ENCODE results near the gene NFE2L3. TPM values are rescaled to one million over a fixed set of nuclear protein-coding genes. Genes with fewer than 3 reads are reported as not detected.

The NFE2L3 gene
- total RNA-seq, 1 experiment from 2014 or later: 39.2 TPM

- no TSS peak for BruUV-seq (replicated peaks)
- Mint-ChIP-seq H3K9me3 (ENCODE audit: unreplicated experiment) (no peaks in the 10 kb centered on the region), H3K36me3 (ENCODE audit: insufficient read depth, unreplicated experiment) (peaks cover 12% of the 10 kb centered on the region), H3K4me3 (ENCODE audit: unreplicated experiment) (no peak overlapping the region), H3K27me3 (ENCODE audit: insufficient read depth, unreplicated experiment) (no peaks in the 10 kb centered on the region), H3K4me1 (ENCODE audit: low read depth, unreplicated experiment) (peaks cover 18% of the 10 kb centered on the region), H3K27ac (ENCODE audit: unreplicated experiment) (no peak overlapping the region)
- ChIA-PET CTCF (no interaction called here), POLR2A (no interaction called here)
- Histone ChIP-seq H3K4me1 (peaks cover 28% of the 10 kb centered on the region), H3K9me3 (no peaks in the 10 kb centered on the region), H3K4me3 (ENCODE audit: low read depth, low read length) (no peak overlapping the region), H3K36me3 (ENCODE audit: control insufficient read depth, insufficient read depth, low read length) (no peaks in the 10 kb centered on the region), H3K27me3 (replicated peaks; ENCODE audit: control insufficient read depth, insufficient read depth, low read length) (no peaks in the 10 kb centered on the region)
- no peak for DNase-seq
- no peak for TF ChIP-seq CTCF (IDR thresholded peaks at IDR 0.05; ENCODE audit: insufficient read depth in 1 of 2, low read depth in 1 of 2, low read length in 1 of 2, severe bottlenecking in 1 of 2, unreplicated experiment in 1 of 2)
- intact Hi-C loops (cut with micrococcal nuclease; ENCODE audit: unreplicated experiment): no loop called here
Observed at GRCh38 chr7:26169271-26169670, 17.3 kb downstream of the NFE2L3 start.

- H3K4me3 Mint-ChIP-seq (ENCODE audit: unreplicated experiment): no peak overlapping the region
- Histone ChIP-seq H3K4me3 (ENCODE audit: low read depth, low read length) (no peak overlapping the region), H3K27me3 (replicated peaks; ENCODE audit: control insufficient read depth, insufficient read depth, low read length) (no peaks in the 10 kb centered on the region), H3K9me3 (no peaks in the 10 kb centered on the region), H3K36me3 (ENCODE audit: control insufficient read depth, insufficient read depth, low read length) (no peaks in the 10 kb centered on the region), H3K4me1 (peaks cover 37% of the 10 kb centered on the region)
- peaks cover 12% of the 10 kb centered on the region for H3K36me3 Mint-ChIP-seq (ENCODE audit: insufficient read depth, unreplicated experiment)
- H3K9me3 Mint-ChIP-seq (ENCODE audit: unreplicated experiment): no peaks in the 10 kb centered on the region
- no peaks in the 10 kb centered on the region for H3K27me3 Mint-ChIP-seq (ENCODE audit: insufficient read depth, unreplicated experiment)
- BruUV-seq (replicated peaks): no TSS peak
- no peak for TF ChIP-seq CTCF (IDR thresholded peaks at IDR 0.05; ENCODE audit: insufficient read depth in 1 of 2, low read depth in 1 of 2, low read length in 1 of 2, severe bottlenecking in 1 of 2, unreplicated experiment in 1 of 2)
- H3K4me1 Mint-ChIP-seq (ENCODE audit: low read depth, unreplicated experiment): peaks cover 20% of the 10 kb centered on the region
- no peak for DNase-seq
- ChIA-PET CTCF (no interaction called here), POLR2A (no interaction called here)
- intact Hi-C loops (cut with micrococcal nuclease; ENCODE audit: unreplicated experiment): no loop called here
- H3K27ac Mint-ChIP-seq (ENCODE audit: unreplicated experiment): no peak overlapping the region
Observed at GRCh38 chr7:26170663-26171062, 18.7 kb downstream of the NFE2L3 start.

GRCh38 chr7:26171601-26172000 is 19.6 kb downstream of the NFE2L3 start:
- no peak overlapping the region for H3K4me3 Mint-ChIP-seq (ENCODE audit: unreplicated experiment)
- no TSS peak for BruUV-seq (replicated peaks)

More at GRCh38 chr7:26171601-26172000, 19.6 kb downstream of the NFE2L3 start:
- peaks cover 12% of the 10 kb centered on the region for H3K36me3 Mint-ChIP-seq (ENCODE audit: insufficient read depth, unreplicated experiment)
- CTCF ChIA-PET: no interaction called here
- intact Hi-C loops (cut with micrococcal nuclease; ENCODE audit: unreplicated experiment): no loop called here
- DNase-seq: no peak
- Histone ChIP-seq H3K36me3 (ENCODE audit: control insufficient read depth, insufficient read depth, low read length) (no peaks in the 10 kb centered on the region), H3K4me3 (ENCODE audit: low read depth, low read length) (no peak overlapping the region), H3K9me3 (no peaks in the 10 kb centered on the region), H3K4me1 (peaks cover 31% of the 10 kb centered on the region), H3K27me3 (replicated peaks; ENCODE audit: control insufficient read depth, insufficient read depth, low read length) (no peaks in the 10 kb centered on the region)
- H3K27ac Mint-ChIP-seq (ENCODE audit: unreplicated experiment): no peak overlapping the region
- H3K27me3 Mint-ChIP-seq (ENCODE audit: insufficient read depth, unreplicated experiment): no peaks in the 10 kb centered on the region
- no peak for TF ChIP-seq CTCF (IDR thresholded peaks at IDR 0.05; ENCODE audit: insufficient read depth in 1 of 2, low read depth in 1 of 2, low read length in 1 of 2, severe bottlenecking in 1 of 2, unreplicated experiment in 1 of 2)
- H3K9me3 Mint-ChIP-seq (ENCODE audit: unreplicated experiment): no peaks in the 10 kb centered on the region
- H3K4me1 Mint-ChIP-seq (ENCODE audit: low read depth, unreplicated experiment): peaks cover 17% of the 10 kb centered on the region
- POLR2A ChIA-PET: no interaction called here
